SU-DHL-6 (cell line): ENCODE data around the gene CACNA1C.

Source experiments
- H2AFZ ChIP-seq: fragments of 200-600 bp; sonication (generic); 2 replicates; pipeline ENCODE4 v1.6.1; 2014; ENCODE audit warnings: low read depth, mild to moderate bottlenecking, moderate library complexity, mixed read lengths, antibody characterized with exemption, low read length; ENCODE audit not compliant: severe bottlenecking
- H3F3A ChIP-seq: fragments of 200-600 bp; shearing (Covaris generic); 2 replicates; pipeline ENCODE4 v1.6.0; 2016; ENCODE audit warnings: antibody characterized with exemption, mild to moderate bottlenecking; ENCODE audit not compliant: insufficient read depth
- H3K27ac ChIP-seq: fragments of 200-600 bp; sonication (generic); 2 replicates; pipeline ENCODE4 v1.5.1; 2016; ENCODE audit warnings: low read depth, mild to moderate bottlenecking, low read length, moderate library complexity, mixed read lengths
- H3K27me3 ChIP-seq: fragments of 200-600 bp; sonication (generic), shearing (Covaris generic); 2 replicates; pipeline ENCODE4 v1.6.0; 2014; ENCODE audit warnings: mild to moderate bottlenecking, low read length
- H3K36me3 ChIP-seq: fragments of 200-600 bp; sonication (generic); 2 replicates; pipeline ENCODE4 v1.6.1; 2014; ENCODE audit warnings: mild to moderate bottlenecking, low read length, mixed read lengths
- H3K4me2 ChIP-seq: fragments of 300-600, 200-600 bp; shearing (Covaris generic), sonication (generic); 2 replicates; pipeline ENCODE4 v1.6.0; 2014; ENCODE audit warnings: low read length, low read depth, mild to moderate bottlenecking; ENCODE audit not compliant: poor library complexity, severe bottlenecking
- H3K4me3 ChIP-seq: fragments of 200-600 bp; sonication (generic); 2 replicates; pipeline ENCODE4 v1.5.1; 2014; ENCODE audit warnings: antibody characterized with exemption, low read length, mild to moderate bottlenecking, mixed read lengths; ENCODE audit not compliant: insufficient read depth, poor library complexity, severe bottlenecking
- H3K79me2 ChIP-seq: fragments of 200-600 bp; sonication (generic); 2 replicates; pipeline ENCODE4 v1.6.1; 2014; ENCODE audit warnings: mild to moderate bottlenecking, low read length, moderate library complexity; ENCODE audit not compliant: insufficient read depth
- H3K9ac ChIP-seq: fragments of 200-600 bp; sonication (generic); 2 replicates; pipeline ENCODE4 v1.7.0; 2014; ENCODE audit warnings: mild to moderate bottlenecking, low read length
- H3K9me2 ChIP-seq: fragments of 200-600 bp; sonication (generic); replicated peaks from 2 replicates; pipeline ENCODE4 v1.6.1; 2014; ENCODE audit warnings: low read length; ENCODE audit not compliant: insufficient read depth
- H3K9me3 ChIP-seq: fragments of 200-600 bp; sonication (generic); 2 replicates; pipeline ENCODE4 v1.6.1; 2014; ENCODE audit warnings: low read length, mixed read lengths; ENCODE audit not compliant: insufficient read depth
- H4K20me1 ChIP-seq: fragments of 200-600 bp; sonication (generic); 2 replicates; pipeline ENCODE4 v1.6.1; 2014; ENCODE audit warnings: low read depth, mild to moderate bottlenecking, antibody characterized with exemption, low read length, moderate library complexity, mixed read lengths
- EZH2phosphoT487 ChIP-seq: fragments of 200-600 bp; sonication (generic), shearing (Covaris generic); conservative IDR thresholded peaks from 2 replicates; pipeline ENCODE4 v1.6.1; 2018; ENCODE audit warnings: mild to moderate bottlenecking, antibody characterized with exemption, low read length, moderate library complexity, mixed read lengths
- TF ChIP-seq, protein P1 (sequence below): fragments of 200-600 bp; sonication (generic); IDR thresholded peaks from one replicate; pipeline ENCODE4 v1.5.1; 2017; ENCODE audit warnings: antibody characterized with exemption, mild to moderate bottlenecking, low read length, moderate library complexity; ENCODE audit not compliant: insufficient read depth, poor library complexity, severe bottlenecking

Gene CACNA1C

DNA sequence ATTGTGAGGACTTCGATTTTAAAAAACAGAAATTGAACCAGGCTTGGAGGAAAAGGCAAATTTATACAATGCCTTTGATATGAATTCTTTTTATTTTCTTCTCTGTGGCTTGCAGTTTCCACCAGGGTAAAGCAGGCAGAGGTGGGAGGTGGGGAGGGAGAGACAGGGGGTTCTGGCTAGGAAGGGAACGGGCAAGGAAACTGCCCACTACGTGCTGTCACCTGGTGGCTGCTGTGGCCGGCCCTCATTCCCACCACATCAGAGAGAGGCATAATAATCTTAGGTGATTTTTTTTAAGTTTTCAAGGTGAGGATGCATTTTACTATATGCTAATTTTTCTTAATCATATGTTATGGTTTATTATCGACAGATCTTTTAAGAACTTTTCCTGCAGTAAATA, 145.8 kb downstream of the CACNA1C start:
- no peaks in the 10 kb centered on the region for H3K36me3 ChIP-seq
- no peaks in the 10 kb centered on the region for H3K27me3 ChIP-seq
- no peak overlapping the region for H3K9ac ChIP-seq
- H3K79me2 ChIP-seq: no peaks in the 10 kb centered on the region
- H3K9me2 ChIP-seq: no peaks in the 10 kb centered on the region
- no peak overlapping the region for H3K4me2 ChIP-seq
- H3K4me3 ChIP-seq: no peak overlapping the region
- H3F3A ChIP-seq: no peaks in the 10 kb centered on the region
- H3K27ac ChIP-seq: no peak overlapping the region
- no peaks in the 10 kb centered on the region for H4K20me1 ChIP-seq
- H3K9me3 ChIP-seq: no peaks in the 10 kb centered on the region
- TF ChIP-seq, protein P1, sequence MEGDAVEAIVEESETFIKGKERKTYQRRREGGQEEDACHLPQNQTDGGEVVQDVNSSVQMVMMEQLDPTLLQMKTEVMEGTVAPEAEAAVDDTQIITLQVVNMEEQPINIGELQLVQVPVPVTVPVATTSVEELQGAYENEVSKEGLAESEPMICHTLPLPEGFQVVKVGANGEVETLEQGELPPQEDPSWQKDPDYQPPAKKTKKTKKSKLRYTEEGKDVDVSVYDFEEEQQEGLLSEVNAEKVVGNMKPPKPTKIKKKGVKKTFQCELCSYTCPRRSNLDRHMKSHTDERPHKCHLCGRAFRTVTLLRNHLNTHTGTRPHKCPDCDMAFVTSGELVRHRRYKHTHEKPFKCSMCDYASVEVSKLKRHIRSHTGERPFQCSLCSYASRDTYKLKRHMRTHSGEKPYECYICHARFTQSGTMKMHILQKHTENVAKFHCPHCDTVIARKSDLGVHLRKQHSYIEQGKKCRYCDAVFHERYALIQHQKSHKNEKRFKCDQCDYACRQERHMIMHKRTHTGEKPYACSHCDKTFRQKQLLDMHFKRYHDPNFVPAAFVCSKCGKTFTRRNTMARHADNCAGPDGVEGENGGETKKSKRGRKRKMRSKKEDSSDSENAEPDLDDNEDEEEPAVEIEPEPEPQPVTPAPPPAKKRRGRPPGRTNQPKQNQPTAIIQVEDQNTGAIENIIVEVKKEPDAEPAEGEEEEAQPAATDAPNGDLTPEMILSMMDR: no peak
- no peak for TF ChIP-seq EZH2phosphoT487
- no peak overlapping the region for H2AFZ ChIP-seq

DNA sequence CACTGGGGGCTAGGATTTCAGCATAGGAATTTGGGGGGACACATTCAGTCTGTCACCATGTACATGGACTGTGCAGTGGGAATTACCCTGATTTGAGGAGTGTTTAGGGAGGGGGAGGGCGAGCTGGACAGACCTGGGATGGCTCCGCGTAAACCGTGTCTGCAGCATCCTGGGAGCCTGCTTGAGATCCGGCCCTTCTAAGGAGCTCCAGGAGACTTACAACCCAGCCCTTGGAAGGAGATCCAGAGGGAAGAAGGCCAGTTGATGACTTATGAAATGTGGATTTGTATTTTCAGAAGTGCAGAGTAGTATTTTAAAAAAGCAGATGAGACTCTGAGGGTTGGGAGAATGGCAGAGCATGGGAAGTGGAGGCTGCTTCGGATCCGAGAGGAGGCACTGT, 153.2 kb downstream of the CACNA1C start:
- Histone ChIP-seq H2AFZ (no peak overlapping the region), H3K9ac (no peak overlapping the region), H3K9me3 (no peaks in the 10 kb centered on the region), H3K27ac (no peak overlapping the region), H3K27me3 (no peaks in the 10 kb centered on the region), H3K79me2 (no peaks in the 10 kb centered on the region), H3K4me3 (no peak overlapping the region), H3F3A (no peaks in the 10 kb centered on the region), H4K20me1 (no peaks in the 10 kb centered on the region), H3K9me2 (no peaks in the 10 kb centered on the region), H3K36me3 (no peaks in the 10 kb centered on the region), H3K4me2 (no peak overlapping the region)
- TF ChIP-seq, protein P1: no peak
- TF ChIP-seq EZH2phosphoT487: no peak

DNA sequence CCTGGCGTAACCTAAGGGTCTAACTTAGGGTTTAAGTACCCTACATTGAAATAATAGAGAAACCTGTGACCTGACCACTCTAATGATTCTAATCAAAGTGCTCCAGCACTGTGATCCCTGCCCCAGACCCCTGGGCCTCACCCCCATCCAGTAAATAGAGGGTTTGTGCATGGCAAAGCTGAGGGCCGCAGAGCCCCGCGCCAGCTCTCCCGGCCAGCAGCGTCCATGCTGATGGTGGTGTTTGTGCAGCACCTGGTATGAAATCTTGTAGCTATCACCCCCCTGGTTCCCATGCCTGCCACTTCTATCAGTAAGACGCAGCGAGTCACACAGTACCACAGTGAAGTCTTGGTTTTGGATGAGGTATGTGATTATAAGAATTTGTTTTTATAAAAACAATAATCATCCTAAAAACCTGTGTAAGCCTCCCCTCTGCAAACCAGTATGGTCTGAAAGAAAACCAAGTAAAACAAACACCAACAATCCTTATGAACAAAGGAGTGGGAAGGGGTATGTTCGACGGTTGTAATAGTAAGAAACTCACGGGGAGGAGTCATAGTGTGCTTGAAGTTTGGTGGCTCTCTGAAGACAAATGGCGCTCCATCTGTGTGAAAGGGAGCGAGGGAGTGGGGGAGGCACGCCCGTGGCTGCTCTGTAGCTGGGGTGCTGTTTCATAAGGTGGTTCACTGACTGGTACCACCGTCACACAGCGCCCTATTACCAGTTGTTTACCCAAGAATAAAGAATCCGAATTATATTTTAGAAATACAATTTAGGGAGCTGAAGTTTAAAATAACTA, 156.2 kb downstream of the CACNA1C start:
- no peak overlapping the region for H3K27ac ChIP-seq
- no peaks in the 10 kb centered on the region for H4K20me1 ChIP-seq
- no peak overlapping the region for H2AFZ ChIP-seq
- no peaks in the 10 kb centered on the region for H3K36me3 ChIP-seq
- no peaks in the 10 kb centered on the region for H3K9me2 ChIP-seq
- no peaks in the 10 kb centered on the region for H3K79me2 ChIP-seq
- no peaks in the 10 kb centered on the region for H3F3A ChIP-seq
- H3K9me3 ChIP-seq: no peaks in the 10 kb centered on the region
- H3K4me2 ChIP-seq: no peak overlapping the region
- H3K9ac ChIP-seq: no peak overlapping the region
- no peak overlapping the region for H3K4me3 ChIP-seq
- TF ChIP-seq, protein P1: no peak
- no peak for TF ChIP-seq EZH2phosphoT487
- H3K27me3 ChIP-seq: no peaks in the 10 kb centered on the region
